ENCODE data around the gene RND3.

The RND3 gene

DNA sequence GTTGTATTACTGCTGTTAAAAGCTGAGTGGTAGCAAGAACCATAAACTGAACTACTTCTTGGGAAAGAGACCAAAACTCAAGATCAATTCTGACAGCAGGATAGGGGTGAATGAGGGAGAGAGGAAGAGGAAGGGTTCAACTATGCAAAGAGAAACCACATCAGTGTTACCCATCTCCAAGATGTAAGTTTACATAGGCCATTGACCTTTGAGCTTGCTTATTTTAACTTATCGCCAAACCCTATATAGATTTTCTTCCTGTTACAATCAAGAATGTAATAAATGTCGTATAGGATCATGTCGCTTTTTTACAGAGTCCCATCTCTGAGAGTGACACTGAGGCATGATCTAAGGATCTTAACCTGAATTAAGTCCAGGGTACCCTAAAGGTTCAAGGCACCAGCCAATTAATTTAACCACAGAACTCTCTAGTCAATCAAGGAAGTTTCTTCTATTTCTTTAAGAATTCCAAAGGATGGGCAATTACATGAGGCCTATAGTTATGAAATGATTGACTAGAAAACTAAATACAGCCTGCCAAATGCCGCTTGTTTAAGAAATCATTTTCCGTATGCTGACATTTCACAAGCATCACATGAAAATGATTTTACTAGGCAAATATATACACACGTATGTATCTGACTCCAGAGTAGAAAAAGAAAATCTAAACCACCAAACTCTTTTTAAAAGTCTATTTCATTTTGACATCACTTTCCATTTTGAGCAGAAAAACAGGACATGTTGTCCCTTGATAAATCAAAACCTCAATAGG is 11.8 kb downstream of the RND3 start:
- CTCF ChIA-PET = interaction anchor here (0.6 to 1.2 kb wide), 2 partner anchors 9 to 902 kb away, joined by 3 to 5 read pairs; no protein-coding TSS in a partner anchor
- H3K4me1 ChIP-seq (ENCODE audit: control insufficient read depth, insufficient read depth, low read length) = peaks cover 22% of the 10 kb centered on the region
- POLR2A ChIA-PET = no interaction called here
- no peaks in the 10 kb centered on the region for H3K9me3 ChIP-seq (ENCODE audit: control insufficient read depth, insufficient read depth, low read depth, low read length)
- TF ChIP-seq ZNF362 (tag by site-specific recombination; IDR thresholded peaks at IDR 0.05) (no peak), ZNF791 (tag by site-specific recombination; IDR thresholded peaks at IDR 0.05) (no peak), ZNF704 (tag by site-specific recombination; IDR thresholded peaks at IDR 0.05) (no peak), HOXC10 (CRISPR knock-in tag; IDR thresholded peaks at IDR 0.05) (no peak), REST (tag by site-specific recombination; IDR thresholded peaks at IDR 0.05) (no peak), ZNF701 (tag by site-specific recombination; IDR thresholded peaks at IDR 0.05) (no peak), ZNF2 (tag by site-specific recombination; IDR thresholded peaks at IDR 0.05) (no peak)
- TF ChIP-seq, protein P1, sequence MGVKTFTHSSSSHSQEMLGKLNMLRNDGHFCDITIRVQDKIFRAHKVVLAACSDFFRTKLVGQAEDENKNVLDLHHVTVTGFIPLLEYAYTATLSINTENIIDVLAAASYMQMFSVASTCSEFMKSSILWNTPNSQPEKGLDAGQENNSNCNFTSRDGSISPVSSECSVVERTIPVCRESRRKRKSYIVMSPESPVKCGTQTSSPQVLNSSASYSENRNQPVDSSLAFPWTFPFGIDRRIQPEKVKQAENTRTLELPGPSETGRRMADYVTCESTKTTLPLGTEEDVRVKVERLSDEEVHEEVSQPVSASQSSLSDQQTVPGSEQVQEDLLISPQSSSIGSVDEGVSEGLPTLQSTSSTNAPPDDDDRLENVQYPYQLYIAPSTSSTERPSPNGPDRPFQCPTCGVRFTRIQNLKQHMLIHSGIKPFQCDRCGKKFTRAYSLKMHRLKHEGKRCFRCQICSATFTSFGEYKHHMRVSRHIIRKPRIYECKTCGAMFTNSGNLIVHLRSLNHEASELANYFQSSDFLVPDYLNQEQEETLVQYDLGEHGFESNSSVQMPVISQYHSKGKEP (tag by site-specific recombination; IDR thresholded peaks at IDR 0.05) = no peak
- H3K27ac ChIP-seq (ENCODE audit: extremely low read depth, low read depth, low read length) = no peak overlapping the region
- H3K4me3 ChIP-seq (ENCODE audit: low read depth, low read length) = no peak overlapping the region
- peaks cover 21 to 71% of the 10 kb centered on the region in 2 experiments; a peak in 2 of 3 replicates for H3K36me3 ChIP-seq (ENCODE audit: control insufficient read depth in 2 of 2, insufficient read depth in 1 of 2, low read length in 2 of 2)

GRCh38 chr2:150474326-150475074 is 13.0 kb downstream of the RND3 start:
- Histone ChIP-seq H3K4me3 (ENCODE audit: low read depth, low read length) (no peak overlapping the region), H3K36me3 (ENCODE audit: control insufficient read depth in 2 of 2, insufficient read depth in 1 of 2, low read length in 2 of 2) (peaks cover 30 to 75% of the 10 kb centered on the region in 2 experiments; a peak in 2 of 3 replicates), H3K9me3 (ENCODE audit: control insufficient read depth, insufficient read depth, low read depth, low read length) (no peaks in the 10 kb centered on the region), H3K4me1 (ENCODE audit: control insufficient read depth, insufficient read depth, low read length) (peaks cover 14% of the 10 kb centered on the region), H3K27ac (ENCODE audit: extremely low read depth, low read depth, low read length) (no peak overlapping the region)
- ChIA-PET POLR2A (interaction anchor here (1.2 kb wide), 1 partner anchor 11 kb away, joined by 3 read pairs; no protein-coding TSS in a partner anchor), CTCF (interaction anchor here (0.6 kb wide), 1 partner anchor 721 kb away, joined by 3 read pairs; no protein-coding TSS in a partner anchor)
- TF ChIP-seq ZNF140 (tag by site-specific recombination; IDR thresholded peaks at IDR 0.05) = no peak
- TF ChIP-seq ZNF785 (tag by site-specific recombination; IDR thresholded peaks at IDR 0.05) = no peak
- TF ChIP-seq ZNF626 (tag by site-specific recombination; IDR thresholded peaks at IDR 0.05) = no peak
- TF ChIP-seq, protein P2, sequence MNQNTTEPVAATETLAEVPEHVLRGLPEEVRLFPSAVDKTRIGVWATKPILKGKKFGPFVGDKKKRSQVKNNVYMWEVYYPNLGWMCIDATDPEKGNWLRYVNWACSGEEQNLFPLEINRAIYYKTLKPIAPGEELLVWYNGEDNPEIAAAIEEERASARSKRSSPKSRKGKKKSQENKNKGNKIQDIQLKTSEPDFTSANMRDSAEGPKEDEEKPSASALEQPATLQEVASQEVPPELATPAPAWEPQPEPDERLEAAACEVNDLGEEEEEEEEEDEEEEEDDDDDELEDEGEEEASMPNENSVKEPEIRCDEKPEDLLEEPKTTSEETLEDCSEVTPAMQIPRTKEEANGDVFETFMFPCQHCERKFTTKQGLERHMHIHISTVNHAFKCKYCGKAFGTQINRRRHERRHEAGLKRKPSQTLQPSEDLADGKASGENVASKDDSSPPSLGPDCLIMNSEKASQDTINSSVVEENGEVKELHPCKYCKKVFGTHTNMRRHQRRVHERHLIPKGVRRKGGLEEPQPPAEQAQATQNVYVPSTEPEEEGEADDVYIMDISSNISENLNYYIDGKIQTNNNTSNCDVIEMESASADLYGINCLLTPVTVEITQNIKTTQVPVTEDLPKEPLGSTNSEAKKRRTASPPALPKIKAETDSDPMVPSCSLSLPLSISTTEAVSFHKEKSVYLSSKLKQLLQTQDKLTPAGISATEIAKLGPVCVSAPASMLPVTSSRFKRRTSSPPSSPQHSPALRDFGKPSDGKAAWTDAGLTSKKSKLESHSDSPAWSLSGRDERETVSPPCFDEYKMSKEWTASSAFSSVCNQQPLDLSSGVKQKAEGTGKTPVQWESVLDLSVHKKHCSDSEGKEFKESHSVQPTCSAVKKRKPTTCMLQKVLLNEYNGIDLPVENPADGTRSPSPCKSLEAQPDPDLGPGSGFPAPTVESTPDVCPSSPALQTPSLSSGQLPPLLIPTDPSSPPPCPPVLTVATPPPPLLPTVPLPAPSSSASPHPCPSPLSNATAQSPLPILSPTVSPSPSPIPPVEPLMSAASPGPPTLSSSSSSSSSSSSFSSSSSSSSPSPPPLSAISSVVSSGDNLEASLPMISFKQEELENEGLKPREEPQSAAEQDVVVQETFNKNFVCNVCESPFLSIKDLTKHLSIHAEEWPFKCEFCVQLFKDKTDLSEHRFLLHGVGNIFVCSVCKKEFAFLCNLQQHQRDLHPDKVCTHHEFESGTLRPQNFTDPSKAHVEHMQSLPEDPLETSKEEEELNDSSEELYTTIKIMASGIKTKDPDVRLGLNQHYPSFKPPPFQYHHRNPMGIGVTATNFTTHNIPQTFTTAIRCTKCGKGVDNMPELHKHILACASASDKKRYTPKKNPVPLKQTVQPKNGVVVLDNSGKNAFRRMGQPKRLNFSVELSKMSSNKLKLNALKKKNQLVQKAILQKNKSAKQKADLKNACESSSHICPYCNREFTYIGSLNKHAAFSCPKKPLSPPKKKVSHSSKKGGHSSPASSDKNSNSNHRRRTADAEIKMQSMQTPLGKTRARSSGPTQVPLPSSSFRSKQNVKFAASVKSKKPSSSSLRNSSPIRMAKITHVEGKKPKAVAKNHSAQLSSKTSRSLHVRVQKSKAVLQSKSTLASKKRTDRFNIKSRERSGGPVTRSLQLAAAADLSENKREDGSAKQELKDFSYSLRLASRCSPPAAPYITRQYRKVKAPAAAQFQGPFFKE (tag by site-specific recombination; IDR thresholded peaks at IDR 0.05; ENCODE audit: borderline replicate concordance) = no peak
- no peak for TF ChIP-seq ZNF768 (tag by site-specific recombination; IDR thresholded peaks at IDR 0.05)
- TF ChIP-seq, protein P3, sequence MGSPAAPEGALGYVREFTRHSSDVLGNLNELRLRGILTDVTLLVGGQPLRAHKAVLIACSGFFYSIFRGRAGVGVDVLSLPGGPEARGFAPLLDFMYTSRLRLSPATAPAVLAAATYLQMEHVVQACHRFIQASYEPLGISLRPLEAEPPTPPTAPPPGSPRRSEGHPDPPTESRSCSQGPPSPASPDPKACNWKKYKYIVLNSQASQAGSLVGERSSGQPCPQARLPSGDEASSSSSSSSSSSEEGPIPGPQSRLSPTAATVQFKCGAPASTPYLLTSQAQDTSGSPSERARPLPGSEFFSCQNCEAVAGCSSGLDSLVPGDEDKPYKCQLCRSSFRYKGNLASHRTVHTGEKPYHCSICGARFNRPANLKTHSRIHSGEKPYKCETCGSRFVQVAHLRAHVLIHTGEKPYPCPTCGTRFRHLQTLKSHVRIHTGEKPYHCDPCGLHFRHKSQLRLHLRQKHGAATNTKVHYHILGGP (tag by site-specific recombination; IDR thresholded peaks at IDR 0.05) = no peak
- no peak for TF ChIP-seq ZSCAN23 (tag by site-specific recombination; IDR thresholded peaks at IDR 0.05)
- no peak for TF ChIP-seq ZNF76 (tag by site-specific recombination; IDR thresholded peaks at IDR 0.05; ENCODE audit: borderline replicate concordance, low read depth)
- TF ChIP-seq TCF7L2 (IDR thresholded peaks at IDR 0.05; ENCODE audit: borderline replicate concordance, low read depth, low read length) = no peak
